GM12878 (cell line): ENCODE measurements around the gene METTL21C. TPM values are rescaled to one million over a fixed set of nuclear protein-coding genes. Genes with fewer than 3 reads are reported as not detected.

Source experiments
- ATAC-seq: fragments of 200-7000 bp; cut with Tn5 transposase; 3 replicates; pipeline ENCODE4 v1.9.1; 2020; ENCODE audit warnings: mild to moderate bottlenecking, moderate library complexity
- BruUV-seq: library from RNA; stranded (reverse); fragments of 400-500 nt; replicated peaks from 2 replicates; lab custom pipeline; 2021; lab: Mats Ljungman, UMichigan
- CTCF ChIA-PET: fragments of 300-600 bp; sonication (Branson Sonifier 250); formaldehyde crosslinking; extraction: SDS; loops from one replicate; lab custom pipeline; 2021; ENCODE audit warnings: inconsistent platforms; lab: Yijun Ruan, JAX
- POLR2A ChIA-PET: fragments of 350-600 bp; formaldehyde crosslinking; extraction: SDS; loops from one replicate; lab custom pipeline; 2021; ENCODE audit warnings: inconsistent platforms; lab: Charles Lee
- RAD21 ChIA-PET: fragments of 300-600 bp; sonication (Branson Sonifier 250); formaldehyde crosslinking; loops from one replicate; lab custom pipeline; 2023; ENCODE audit warnings: antibody characterized with exemption; ENCODE audit not compliant: unreplicated experiment; lab: Charles Lee
- SMC1A ChIA-PET: fragments of 300-600 bp; sonication (Branson Sonifier 250); formaldehyde crosslinking; loops from one replicate; lab custom pipeline; 2023; ENCODE audit not compliant: unreplicated experiment, uncharacterized antibody; lab: Charles Lee
- DNase-seq: peaks from one replicate; pipeline ENCODE4 v3.0.0-alpha.2; 2011; ENCODE audit warnings: low read depth, low spot score
- FAIRE-seq: peaks from 3 replicates; lab custom pipeline; 2011; peaks lifted over from hg19 to GRCh38; lab: Jason Lieb, UNC
- H2AFZ ChIP-seq: 2 replicates; pipeline ENCODE4 v1.6.0; 2011; ENCODE audit warnings: low read depth, low read length, control low read depth; ENCODE audit not compliant: control insufficient read depth
- H3K27ac ChIP-seq: 2 replicates; pipeline ENCODE4 v1.5.1; 2011; ENCODE audit warnings: control low read depth; ENCODE audit not compliant: control insufficient read depth, insufficient read depth
- H3K27me3 ChIP-seq, 2 experiments: replicated peaks in 1 of 2; 2 replicates each; pipeline versions ENCODE4 v1.6.0 to v1.6.1; 2011; ENCODE audit warnings: low read length in 1 of 2; ENCODE audit not compliant: control insufficient read depth in 2 of 2, insufficient read depth in 2 of 2
- H3K36me3 ChIP-seq, 2 experiments: 2 replicates each; pipeline ENCODE4 v1.5.1; 2011; ENCODE audit warnings: low read length in 1 of 2; ENCODE audit not compliant: control insufficient read depth in 2 of 2, insufficient read depth in 2 of 2
- H3K4me1 ChIP-seq: 2 replicates; pipeline ENCODE4 v1.6.1; 2011; ENCODE audit warnings: mild to moderate bottlenecking, low read length, moderate library complexity, mixed read lengths; ENCODE audit not compliant: control insufficient read depth, insufficient read depth
- H3K4me2 ChIP-seq: 2 replicates; pipeline ENCODE4 v1.6.0; 2011; ENCODE audit warnings: control low read depth; ENCODE audit not compliant: control insufficient read depth, insufficient read depth
- H3K4me3 ChIP-seq: fragments of 200-600 bp; sonication (generic); 2 replicates; pipeline ENCODE4 v1.5.1; 2016
- H3K79me2 ChIP-seq: 2 replicates; pipeline ENCODE4 v1.6.0; 2011; ENCODE audit warnings: low read length; ENCODE audit not compliant: control insufficient read depth, insufficient read depth
- H3K9ac ChIP-seq: 2 replicates; pipeline ENCODE4 v1.8.0; 2011; ENCODE audit warnings: low read length, control low read depth, mixed read lengths; ENCODE audit not compliant: control insufficient read depth, insufficient read depth
- H3K9me3 ChIP-seq: replicated peaks from 3 replicates; pipeline ENCODE4 v1.5.1; 2011; ENCODE audit warnings: mild to moderate bottlenecking, low read length; ENCODE audit not compliant: control insufficient read depth, insufficient read depth
- H4K20me1 ChIP-seq: 2 replicates; pipeline ENCODE4 v1.6.0; 2011; ENCODE audit not compliant: control insufficient read depth, insufficient read depth
- CTCF ChIP-seq, 3 experiments: IDR thresholded peaks in 2 of 3; conservative IDR thresholded peaks in 1 of 3; 2 replicates each; pipeline ENCODE4 v1.5.1; 2011; ENCODE audit warnings: low read depth in 3 of 3, low read length in 3 of 3, mild to moderate bottlenecking in 3 of 3, control low read depth in 2 of 3, moderate library complexity in 2 of 3, inconsistent platforms in 1 of 3, mixed read lengths in 1 of 3; ENCODE audit not compliant: control insufficient read depth in 2 of 3, insufficient read depth in 1 of 3; ENCODE audit errors: extremely low read depth in 1 of 3
- ELK1 ChIP-seq: IDR thresholded peaks from 2 replicates; pipeline ENCODE4 v1.6.1; 2012; ENCODE audit warnings: low read depth, low read length, improper control_type of control experiment
- FOS ChIP-seq: IDR thresholded peaks from 3 replicates; pipeline ENCODE4 v1.6.1; 2011; ENCODE audit warnings: borderline replicate concordance; ENCODE audit not compliant: insufficient read length; ENCODE audit errors: extremely low read depth
- HDAC6 ChIP-seq: fragments of 200-600 bp; sonication (generic); IDR thresholded peaks from one replicate; pipeline ENCODE4 v1.8.0; 2017; ENCODE audit warnings: antibody characterized with exemption; ENCODE audit not compliant: unreplicated experiment
- KAT2A ChIP-seq: conservative IDR thresholded peaks from 2 replicates; pipeline ENCODE4 v1.6.1; 2011; ENCODE audit warnings: low read depth, low read length; ENCODE audit not compliant: control insufficient read depth
- MEF2B ChIP-seq: fragments of 450-650 bp; IDR thresholded peaks from 2 replicates; pipeline ENCODE4 v1.6.1; 2018; ENCODE audit warnings: mild to moderate bottlenecking, moderate library complexity; ENCODE audit not compliant: partially characterized antibody, poor library complexity, severe bottlenecking
- MTA3 ChIP-seq: IDR thresholded peaks from 2 replicates; pipeline ENCODE4 v1.6.1; 2012; ENCODE audit warnings: low read length, inconsistent platforms, borderline replicate concordance
- NFYB ChIP-seq: IDR thresholded peaks from 2 replicates; pipeline ENCODE4 v1.6.1; 2011; ENCODE audit warnings: low read depth, mild to moderate bottlenecking, low read length, improper control_type of control experiment, moderate library complexity; ENCODE audit not compliant: insufficient read depth
- RB1 ChIP-seq: fragments of 450-650 bp; formaldehyde crosslinking; IDR thresholded peaks from 2 replicates; pipeline ENCODE4 v1.6.1; 2017; ENCODE audit warnings: mild to moderate bottlenecking, borderline replicate concordance
- RFX5 ChIP-seq: IDR thresholded peaks from 2 replicates; pipeline ENCODE4 v1.6.1; 2011; ENCODE audit warnings: low read depth, low read length, improper control_type of control experiment
- WGBS: methylation state at CpG from one replicate; pipeline ENCODE4 v1.1.6; 2016; ENCODE audit warnings: low lambda C conversion rate; ENCODE audit not compliant: insufficient replicate concordance, insufficient coverage; ENCODE audit errors: missing lambda C conversion rate; 5-methylcytosine and 5-hydroxymethylcytosine counted together
- in situ Hi-C: fragments of 300-500 bp; cut with MboI; formaldehyde crosslinking; loops from 9 replicates; pipeline ENCODE4 v1.14.3; 2018; ENCODE audit warnings: mixed read lengths
- intact Hi-C: fragments of 100-400 bp; cut with micrococcal nuclease; formaldehyde crosslinking; loops from one replicate; pipeline ENCODE4 v1.14.2; 2022; ENCODE audit not compliant: unreplicated experiment
- polyA plus RNA-seq, 11 experiments: library from polyadenylated mRNA; depleted of rRNA in 4 of 11; unstranded in 6 of 11; stranded (reverse) in 5 of 11; fragments of >200 nt; fragmentation: Nextera tagmentation in 4 of 11; fragmentation: Illumina TruSeq in 1 of 11; extraction: Ambion mirVana in 4 of 11; extraction: Trizol in 1 of 11; gene quantifications; 1 replicate in 1 of 11; 2 replicates in 10 of 11; pipeline versions ENCODE4 v1.2.1 to v1.2.3, GENCODE V29; 2011 to 2016; ENCODE audit warnings: inconsistent platforms in 2 of 11, missing spikeins in 2 of 11, low read depth in 1 of 11
- total RNA-seq, 4 experiments: library from RNA; depleted of rRNA in 3 of 4; stranded (reverse); fragments of >200 nt in 3 of 4; fragmentation: Illumina TruSeq in 1 of 4; extraction: Trizol in 1 of 4; gene quantifications; 2 replicates each; pipeline versions ENCODE4 v1.2.1 to v1.2.3, GENCODE V29; 2013 to 2021
- TF ChIP-seq, protein P1 (sequence below): fragments of 450-650 bp; IDR thresholded peaks from 2 replicates; pipeline ENCODE4 v1.6.1; 2016; ENCODE audit warnings: mild to moderate bottlenecking, moderate library complexity, borderline replicate concordance

METTL21C gene
- total and polyA plus RNA-seq, 10 of the 15 experiments (the other 5 are each of a cell fraction or from before 2014, with no cell fraction given) = 0.13 TPM; not detected in 9

GRCh38 chr13:102708991-102709390, 14.1 kb upstream of the METTL21C start (continued):
- TF ChIP-seq, protein P1, sequence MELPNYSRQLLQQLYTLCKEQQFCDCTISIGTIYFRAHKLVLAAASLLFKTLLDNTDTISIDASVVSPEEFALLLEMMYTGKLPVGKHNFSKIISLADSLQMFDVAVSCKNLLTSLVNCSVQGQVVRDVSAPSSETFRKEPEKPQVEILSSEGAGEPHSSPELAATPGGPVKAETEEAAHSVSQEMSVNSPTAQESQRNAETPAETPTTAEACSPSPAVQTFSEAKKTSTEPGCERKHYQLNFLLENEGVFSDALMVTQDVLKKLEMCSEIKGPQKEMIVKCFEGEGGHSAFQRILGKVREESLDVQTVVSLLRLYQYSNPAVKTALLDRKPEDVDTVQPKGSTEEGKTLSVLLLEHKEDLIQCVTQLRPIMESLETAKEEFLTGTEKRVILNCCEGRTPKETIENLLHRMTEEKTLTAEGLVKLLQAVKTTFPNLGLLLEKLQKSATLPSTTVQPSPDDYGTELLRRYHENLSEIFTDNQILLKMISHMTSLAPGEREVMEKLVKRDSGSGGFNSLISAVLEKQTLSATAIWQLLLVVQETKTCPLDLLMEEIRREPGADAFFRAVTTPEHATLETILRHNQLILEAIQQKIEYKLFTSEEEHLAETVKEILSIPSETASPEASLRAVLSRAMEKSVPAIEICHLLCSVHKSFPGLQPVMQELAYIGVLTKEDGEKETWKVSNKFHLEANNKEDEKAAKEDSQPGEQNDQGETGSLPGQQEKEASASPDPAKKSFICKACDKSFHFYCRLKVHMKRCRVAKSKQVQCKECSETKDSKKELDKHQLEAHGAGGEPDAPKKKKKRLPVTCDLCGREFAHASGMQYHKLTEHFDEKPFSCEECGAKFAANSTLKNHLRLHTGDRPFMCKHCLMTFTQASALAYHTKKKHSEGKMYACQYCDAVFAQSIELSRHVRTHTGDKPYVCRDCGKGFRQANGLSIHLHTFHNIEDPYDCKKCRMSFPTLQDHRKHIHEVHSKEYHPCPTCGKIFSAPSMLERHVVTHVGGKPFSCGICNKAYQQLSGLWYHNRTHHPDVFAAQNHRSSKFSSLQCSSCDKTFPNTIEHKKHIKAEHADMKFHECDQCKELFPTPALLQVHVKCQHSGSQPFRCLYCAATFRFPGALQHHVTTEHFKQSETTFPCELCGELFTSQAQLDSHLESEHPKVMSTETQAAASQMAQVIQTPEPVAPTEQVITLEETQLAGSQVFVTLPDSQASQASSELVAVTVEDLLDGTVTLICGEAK = no peak
- TF ChIP-seq RFX5 (no peak), NFYB (no peak), RB1 (no peak)
- TF ChIP-seq, all 136 proteins: peak for 0

DNA sequence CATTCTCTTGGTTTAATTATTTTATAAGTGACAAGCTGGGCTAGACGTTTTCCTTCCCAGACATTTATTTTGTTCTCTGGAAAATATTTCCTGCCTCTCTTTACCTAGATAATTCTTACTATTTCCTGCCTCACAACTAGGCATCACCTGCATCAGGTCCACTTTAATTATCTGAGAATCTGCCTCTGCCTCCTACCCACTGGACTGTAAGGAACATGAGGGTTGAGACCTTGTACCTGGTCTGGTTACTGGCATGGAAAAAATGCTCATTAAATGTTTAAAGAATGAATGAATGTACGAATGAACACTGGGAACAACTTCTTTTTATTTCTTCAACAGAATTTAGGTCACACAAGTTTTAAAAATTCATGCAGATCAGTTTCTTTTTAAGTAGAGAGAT, 13.4 kb upstream of the METTL21C start:
- no peaks in the 10 kb centered on the region for H3K79me2 ChIP-seq
- no peak overlapping the region for H3K4me3 ChIP-seq
- 0% methylated on average over 2 of the region's 2 CpGs for WGBS
- no peak for ATAC-seq
- H3K4me2 ChIP-seq = no peak overlapping the region
- POLR2A ChIA-PET = no interaction called here
- H3K27ac ChIP-seq = no peak overlapping the region
- no peak for TF ChIP-seq KAT2A
- no peak for TF ChIP-seq HDAC6
- TF ChIP-seq MTA3 = no peak
- TF ChIP-seq ELK1 = no peak
- no peak for TF ChIP-seq MEF2B
- no peak for TF ChIP-seq FOS
- no peak for TF ChIP-seq CTCF (IDR thresholded peaks at IDR 0.05 in 2 of 3, conservative IDR thresholded peaks at IDR 0.05 in 1 of 3; ENCODE audit: control insufficient read depth in 2 of 3, extremely low read depth in 1 of 3, insufficient read depth in 1 of 3, low read depth in 3 of 3, low read length in 3 of 3)
- H4K20me1 ChIP-seq = no peaks in the 10 kb centered on the region
- H2AFZ ChIP-seq = no peak overlapping the region
- RAD21 ChIA-PET = no interaction called here
- CTCF ChIA-PET = interaction anchor here (1.2 kb wide), 1 partner anchor 9 kb away, joined by 3 read pairs; no protein-coding TSS in a partner anchor
- DNase-seq = no peak
- no TSS peak for BruUV-seq
- no peak overlapping the region for H3K9ac ChIP-seq
- no peaks in the 10 kb centered on the region for H3K4me1 ChIP-seq
- H3K36me3 ChIP-seq = no peaks in the 10 kb centered on the region
- no peaks in the 10 kb centered on the region for H3K27me3 ChIP-seq
- SMC1A ChIA-PET = no interaction called here
- intact Hi-C loops (no loop called here), in situ Hi-C loops (no loop called here)
- FAIRE-seq = no peak
- no peaks in the 10 kb centered on the region for H3K9me3 ChIP-seq
